Astrocyte (in vitro differentiated cells and primary cell): ENCODE data around the gene THRSP.

Experiments used
- CTCF ChIP-seq: IDR thresholded peaks from 2 replicates; pipeline ENCODE4 v1.5.1; 2011; ENCODE audit warnings: low read depth, mild to moderate bottlenecking, inconsistent platforms, low read length, moderate library complexity; ENCODE audit not compliant: insufficient read depth
- EZH2 ChIP-seq: IDR thresholded peaks from 2 replicates; pipeline ENCODE4 v1.6.1; 2012; ENCODE audit warnings: mild to moderate bottlenecking, low read length, inconsistent platforms; ENCODE audit not compliant: insufficient read depth

- TF ChIP-seq EZH2: no peak
- TF ChIP-seq CTCF: no peak
These were observed 19.0 kb upstream of the THRSP start for GRCh38 chr11:78044706-78045105.
